ENCODE data around the gene ZMYND19. TPM values are rescaled to one million over a fixed set of nuclear protein-coding genes. Genes with fewer than 3 reads are reported as not detected.

ZMYND19 gene
- total RNA-seq, 3 donors from 2014 or later, result 14.2 to 18.5 (median 18.4) TPM

- Histone ChIP-seq H3K36me3 (ENCODE audit: low read depth) (peaks cover 4% of the 10 kb centered on the region), H3K9me3 (no peaks in the 10 kb centered on the region), H3K4me3 (no peak overlapping the region), H3K4me1 (ENCODE audit: low read depth) (peaks cover 15% of the 10 kb centered on the region)
- no peak for TF ChIP-seq CTCF (IDR thresholded peaks at IDR 0.05)
- DNase-seq (no peak), ATAC-seq (no peak)
- intact Hi-C loops (cut with DNase I, micrococcal nuclease), result no loop called here
Measured at GRCh38 chr9:137586854-137587253, 3.5 kb downstream of the ZMYND19 start.

GRCh38 chr9:137583957-137584356 lies 6.4 kb downstream of the ZMYND19 start:
- peaks cover 3% of the 10 kb centered on the region for H3K4me1 ChIP-seq (ENCODE audit: low read depth)
- no peak overlapping the region for H3K4me3 ChIP-seq
- H3K36me3 ChIP-seq (ENCODE audit: low read depth), result peaks cover 4% of the 10 kb centered on the region
- no peaks in the 10 kb centered on the region for H3K9me3 ChIP-seq
- no peak for ATAC-seq
- no peak for DNase-seq
- no peak for TF ChIP-seq CTCF (IDR thresholded peaks at IDR 0.05)
- intact Hi-C loops (cut with DNase I, micrococcal nuclease), result no loop called here

- intact Hi-C loops (cut with DNase I, micrococcal nuclease), result no loop called here
- Histone ChIP-seq H3K4me3 (no peak overlapping the region), H3K4me1 (ENCODE audit: low read depth) (peaks cover 6% of the 10 kb centered on the region), H3K9me3 (no peaks in the 10 kb centered on the region), H3K36me3 (ENCODE audit: low read depth) (peaks cover 4% of the 10 kb centered on the region)
- DNase-seq (no peak), ATAC-seq (no peak)
- no peak for TF ChIP-seq CTCF (IDR thresholded peaks at IDR 0.05)
Measured at GRCh38 chr9:137583347-137583746, 7.0 kb downstream of the ZMYND19 start.

- no peak for TF ChIP-seq CTCF (IDR thresholded peaks at IDR 0.05)
- peaks cover 4% of the 10 kb centered on the region for H3K36me3 ChIP-seq (ENCODE audit: low read depth)
- intact Hi-C loops (cut with DNase I, micrococcal nuclease), result no loop called here
- no peaks in the 10 kb centered on the region for H3K9me3 ChIP-seq
- DNase-seq, result no peak
- ATAC-seq, result no peak
- no peak overlapping the region for H3K4me3 ChIP-seq
- peaks cover 14% of the 10 kb centered on the region for H3K4me1 ChIP-seq (ENCODE audit: low read depth)
Measured at GRCh38 chr9:137582286-137582860, 7.9 kb downstream of the ZMYND19 start.

- DNase-seq (no peak), ATAC-seq (no peak)
- intact Hi-C loops (cut with DNase I, micrococcal nuclease), result no loop called here
- H3K9me3 ChIP-seq, result no peaks in the 10 kb centered on the region
- no peak for TF ChIP-seq CTCF (IDR thresholded peaks at IDR 0.05)
- H3K4me3 ChIP-seq, result no peak overlapping the region
- peaks cover 19% of the 10 kb centered on the region for H3K4me1 ChIP-seq (ENCODE audit: low read depth)
- H3K36me3 ChIP-seq (ENCODE audit: low read depth), result peaks cover 4% of the 10 kb centered on the region
Measured at GRCh38 chr9:137581361-137582285, 8.7 kb downstream of the ZMYND19 start.
